ENCODE results near the gene SHANK1.

SHANK1 gene

DNA sequence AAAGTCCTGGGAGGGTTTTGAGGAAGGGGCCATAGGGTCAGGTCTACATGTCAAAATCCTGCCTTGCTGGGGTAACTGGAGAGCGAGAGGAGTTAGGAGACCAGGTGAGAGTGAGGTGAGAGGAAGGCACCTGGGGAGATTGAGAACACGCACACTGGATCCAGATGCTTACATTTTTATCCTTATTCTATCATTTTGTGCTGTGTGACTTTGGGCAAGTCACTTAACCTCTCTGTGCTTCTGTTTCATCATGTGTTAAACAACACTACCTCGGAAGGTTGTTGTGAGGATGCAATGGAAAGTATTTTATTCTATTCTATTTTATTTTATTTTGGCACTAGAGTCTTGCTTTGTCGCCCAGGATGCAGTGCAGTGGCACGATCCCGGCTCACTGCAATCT is 66.9 kb downstream of the SHANK1 start:
- TF ChIP-seq, protein P1, sequence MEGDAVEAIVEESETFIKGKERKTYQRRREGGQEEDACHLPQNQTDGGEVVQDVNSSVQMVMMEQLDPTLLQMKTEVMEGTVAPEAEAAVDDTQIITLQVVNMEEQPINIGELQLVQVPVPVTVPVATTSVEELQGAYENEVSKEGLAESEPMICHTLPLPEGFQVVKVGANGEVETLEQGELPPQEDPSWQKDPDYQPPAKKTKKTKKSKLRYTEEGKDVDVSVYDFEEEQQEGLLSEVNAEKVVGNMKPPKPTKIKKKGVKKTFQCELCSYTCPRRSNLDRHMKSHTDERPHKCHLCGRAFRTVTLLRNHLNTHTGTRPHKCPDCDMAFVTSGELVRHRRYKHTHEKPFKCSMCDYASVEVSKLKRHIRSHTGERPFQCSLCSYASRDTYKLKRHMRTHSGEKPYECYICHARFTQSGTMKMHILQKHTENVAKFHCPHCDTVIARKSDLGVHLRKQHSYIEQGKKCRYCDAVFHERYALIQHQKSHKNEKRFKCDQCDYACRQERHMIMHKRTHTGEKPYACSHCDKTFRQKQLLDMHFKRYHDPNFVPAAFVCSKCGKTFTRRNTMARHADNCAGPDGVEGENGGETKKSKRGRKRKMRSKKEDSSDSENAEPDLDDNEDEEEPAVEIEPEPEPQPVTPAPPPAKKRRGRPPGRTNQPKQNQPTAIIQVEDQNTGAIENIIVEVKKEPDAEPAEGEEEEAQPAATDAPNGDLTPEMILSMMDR (IDR thresholded peaks at IDR 0.05; ENCODE audit: insufficient read depth, low read length, poor library complexity, severe bottlenecking) = no peak
- TF ChIP-seq EZH2phosphoT487 (conservative IDR thresholded peaks at IDR 0.05; ENCODE audit: low read length) = no peak
- Histone ChIP-seq H3K9me3 (ENCODE audit: insufficient read depth, low read length) (no peaks in the 10 kb centered on the region), H3K79me2 (ENCODE audit: insufficient read depth, low read length) (no peaks in the 10 kb centered on the region), H3F3A (ENCODE audit: insufficient read depth) (no peaks in the 10 kb centered on the region), H3K36me3 (ENCODE audit: low read length) (no peaks in the 10 kb centered on the region), H3K9me2 (replicated peaks; ENCODE audit: insufficient read depth, low read length) (no peaks in the 10 kb centered on the region), H2AFZ (ENCODE audit: low read depth, low read length, severe bottlenecking) (no peak overlapping the region), H3K9ac (ENCODE audit: low read length) (no peak overlapping the region), H4K20me1 (ENCODE audit: low read depth, low read length) (no peaks in the 10 kb centered on the region), H3K27me3 (ENCODE audit: low read length) (no peaks in the 10 kb centered on the region), H3K4me3 (ENCODE audit: insufficient read depth, low read length, poor library complexity, severe bottlenecking) (no peak overlapping the region), H3K4me2 (ENCODE audit: low read depth, low read length, poor library complexity, severe bottlenecking) (no peak overlapping the region), H3K27ac (ENCODE audit: low read depth, low read length) (no peak overlapping the region)

DNA sequence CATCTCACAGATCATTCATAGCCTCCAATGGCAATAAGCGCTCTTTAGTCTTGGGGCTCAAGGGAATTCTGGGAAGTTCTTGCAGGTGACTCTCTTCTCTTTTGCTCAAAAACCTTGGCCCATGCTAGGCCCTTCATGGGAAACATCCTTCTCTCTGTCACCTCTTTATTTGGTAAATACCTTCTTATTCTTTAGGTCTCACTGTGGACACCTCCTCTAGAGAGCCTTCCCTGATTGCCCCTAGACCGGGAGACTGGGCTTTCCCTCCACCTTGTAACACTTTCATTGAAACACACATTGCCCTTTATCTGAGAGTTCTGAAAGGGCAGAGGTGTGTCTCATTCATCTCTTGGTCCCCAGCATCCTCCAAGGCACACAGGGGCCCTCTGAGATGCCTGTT is 68.4 kb downstream of the SHANK1 start:
- Histone ChIP-seq H3K27me3 (ENCODE audit: low read length) (no peaks in the 10 kb centered on the region), H3K36me3 (ENCODE audit: low read length) (no peaks in the 10 kb centered on the region)

DNA sequence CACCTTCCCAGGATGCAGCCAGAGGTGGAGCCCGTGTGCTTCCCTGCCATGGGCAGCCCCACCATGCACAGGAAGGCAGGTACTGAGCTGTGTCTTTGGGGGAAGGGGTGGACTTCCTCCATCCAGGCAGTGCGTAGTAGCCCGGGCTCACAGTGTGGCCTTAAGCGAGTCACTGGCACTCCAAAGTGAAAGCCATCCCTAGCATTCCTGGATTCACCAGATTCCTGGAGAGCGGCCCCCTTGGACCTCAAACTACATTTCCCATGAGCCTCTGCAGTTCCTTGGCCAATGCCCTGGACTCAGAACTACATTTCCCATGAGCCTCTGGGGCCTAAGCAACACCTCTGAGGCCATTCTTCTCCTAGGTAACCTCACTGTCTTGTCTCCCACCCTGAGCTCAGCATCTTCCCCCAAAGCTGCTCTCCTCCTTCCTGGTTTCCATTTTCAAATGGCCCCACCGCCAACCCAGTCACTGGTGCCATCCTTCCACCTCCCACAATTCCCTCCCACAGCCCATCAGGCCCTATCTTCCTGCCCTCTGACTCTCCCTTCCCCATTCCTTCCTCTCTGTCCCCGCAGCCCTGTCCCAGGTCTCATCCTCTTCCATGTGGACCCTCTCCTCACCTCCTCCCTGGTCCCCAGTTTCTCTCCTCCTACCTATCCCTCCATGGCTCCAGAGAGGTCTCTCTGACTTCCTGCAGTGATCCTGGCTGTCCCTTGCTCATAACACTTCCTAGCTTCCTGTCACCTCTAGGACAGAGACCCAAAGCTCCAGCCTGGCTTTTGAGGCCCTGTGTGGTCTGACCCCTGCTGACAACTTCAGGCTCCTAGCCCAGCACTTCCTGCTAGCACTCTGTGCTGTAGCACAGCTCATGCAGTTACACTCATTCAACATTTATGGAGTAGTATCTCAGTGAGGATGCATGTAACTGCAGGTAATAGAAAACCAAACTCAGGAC is 69.9 kb downstream of the SHANK1 start, which contains the start of gene C19orf81:
TSS of gene C19orf81 (plus strand) at position 13 of the 959 bp plus-strand sequence. CDS start at position 13, 0 bp downstream.
- Histone ChIP-seq H3K4me2 (ENCODE audit: low read depth, low read length, poor library complexity, severe bottlenecking) (no peak within 1 kb of the TSS), H3K4me3 (ENCODE audit: insufficient read depth, low read length, poor library complexity, severe bottlenecking) (no peak within 1 kb of the TSS)

More for the DNA sequence above, 68.4 kb downstream of the SHANK1 start:
- Histone ChIP-seq H3K4me3 (ENCODE audit: insufficient read depth, low read length, poor library complexity, severe bottlenecking) (no peak overlapping the region), H4K20me1 (ENCODE audit: low read depth, low read length) (no peaks in the 10 kb centered on the region), H3K4me2 (ENCODE audit: low read depth, low read length, poor library complexity, severe bottlenecking) (no peak overlapping the region), H3K9ac (ENCODE audit: low read length) (no peak overlapping the region), H2AFZ (ENCODE audit: low read depth, low read length, severe bottlenecking) (no peak overlapping the region), H3K9me3 (ENCODE audit: insufficient read depth, low read length) (no peaks in the 10 kb centered on the region), H3F3A (ENCODE audit: insufficient read depth) (no peaks in the 10 kb centered on the region), H3K27ac (ENCODE audit: low read depth, low read length) (no peak overlapping the region), H3K79me2 (ENCODE audit: insufficient read depth, low read length) (no peaks in the 10 kb centered on the region), H3K9me2 (replicated peaks; ENCODE audit: insufficient read depth, low read length) (no peaks in the 10 kb centered on the region)
- TF ChIP-seq EZH2phosphoT487 (conservative IDR thresholded peaks at IDR 0.05; ENCODE audit: low read length) = no peak
- TF ChIP-seq, protein P1 (IDR thresholded peaks at IDR 0.05; ENCODE audit: insufficient read depth, low read length, poor library complexity, severe bottlenecking) = no peak

More for the DNA sequence above, 69.9 kb downstream of the SHANK1 start, which contains the start of gene C19orf81:
- no peaks in the 10 kb centered on the region for H4K20me1 ChIP-seq (ENCODE audit: low read depth, low read length)
- no peak within 1 kb of the TSS for H3K27ac ChIP-seq (ENCODE audit: low read depth, low read length)
- TF ChIP-seq, protein P1 (IDR thresholded peaks at IDR 0.05; ENCODE audit: insufficient read depth, low read length, poor library complexity, severe bottlenecking) = no peak
- no peak for TF ChIP-seq EZH2phosphoT487 (conservative IDR thresholded peaks at IDR 0.05; ENCODE audit: low read length)
- no peaks in the 10 kb centered on the region for H3K79me2 ChIP-seq (ENCODE audit: insufficient read depth, low read length)
- H3K36me3 ChIP-seq (ENCODE audit: low read length) = no peaks in the 10 kb centered on the region
- no peaks in the 10 kb centered on the region for H3K27me3 ChIP-seq (ENCODE audit: low read length)
- H3F3A ChIP-seq (ENCODE audit: insufficient read depth) = no peaks in the 10 kb centered on the region
- no peaks in the 10 kb centered on the region for H3K9me3 ChIP-seq (ENCODE audit: insufficient read depth, low read length)
- H3K9me2 ChIP-seq (replicated peaks; ENCODE audit: insufficient read depth, low read length) = no peaks in the 10 kb centered on the region
- H3K9ac ChIP-seq (ENCODE audit: low read length) = no peak within 1 kb of the TSS
- H2AFZ ChIP-seq (ENCODE audit: low read depth, low read length, severe bottlenecking) = no peak within 1 kb of the TSS

Measured in SU-DHL-6 (cell line).